GM12865 (cell line): ENCODE data around the gene DNAH6.

Source experiments
- DNase-seq: peaks from one replicate; pipeline ENCODE4 v3.0.0; 2010; ENCODE audit warnings: low read depth
- H3K4me3 ChIP-seq: 2 replicates; pipeline ENCODE4 v1.5.1; 2011; ENCODE audit warnings: mild to moderate bottlenecking, low read depth, low read length, control low read depth
- TF ChIP-seq, protein P1 (sequence below): IDR thresholded peaks from 2 replicates; pipeline ENCODE4 v1.5.1; 2011; ENCODE audit warnings: low read length, control low read depth, low read depth, inconsistent platforms; ENCODE audit not compliant: insufficient read depth; ENCODE audit errors: missing control alignments

Gene DNAH6

DNA sequence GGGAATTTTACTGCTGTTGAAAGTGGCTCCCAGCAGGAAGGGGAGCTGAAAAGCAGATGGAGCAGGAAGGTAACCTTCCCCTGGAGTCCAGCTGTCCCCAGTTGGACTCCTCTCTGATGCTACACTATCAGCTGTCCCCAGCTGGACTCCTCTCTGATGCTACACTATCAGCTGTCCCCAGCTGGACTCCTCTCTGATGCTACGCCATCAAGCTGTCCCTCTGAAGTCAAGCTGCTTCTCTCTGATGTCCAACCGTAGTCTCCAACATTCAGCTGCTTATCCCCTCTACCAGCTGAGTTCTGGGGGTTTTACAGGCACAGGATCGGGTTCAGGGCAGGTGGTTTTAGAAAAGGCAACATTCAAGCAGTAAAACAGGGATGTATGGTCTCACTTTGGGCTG, 37.4 kb upstream of the DNAH6 start:
- TF ChIP-seq, protein P1, sequence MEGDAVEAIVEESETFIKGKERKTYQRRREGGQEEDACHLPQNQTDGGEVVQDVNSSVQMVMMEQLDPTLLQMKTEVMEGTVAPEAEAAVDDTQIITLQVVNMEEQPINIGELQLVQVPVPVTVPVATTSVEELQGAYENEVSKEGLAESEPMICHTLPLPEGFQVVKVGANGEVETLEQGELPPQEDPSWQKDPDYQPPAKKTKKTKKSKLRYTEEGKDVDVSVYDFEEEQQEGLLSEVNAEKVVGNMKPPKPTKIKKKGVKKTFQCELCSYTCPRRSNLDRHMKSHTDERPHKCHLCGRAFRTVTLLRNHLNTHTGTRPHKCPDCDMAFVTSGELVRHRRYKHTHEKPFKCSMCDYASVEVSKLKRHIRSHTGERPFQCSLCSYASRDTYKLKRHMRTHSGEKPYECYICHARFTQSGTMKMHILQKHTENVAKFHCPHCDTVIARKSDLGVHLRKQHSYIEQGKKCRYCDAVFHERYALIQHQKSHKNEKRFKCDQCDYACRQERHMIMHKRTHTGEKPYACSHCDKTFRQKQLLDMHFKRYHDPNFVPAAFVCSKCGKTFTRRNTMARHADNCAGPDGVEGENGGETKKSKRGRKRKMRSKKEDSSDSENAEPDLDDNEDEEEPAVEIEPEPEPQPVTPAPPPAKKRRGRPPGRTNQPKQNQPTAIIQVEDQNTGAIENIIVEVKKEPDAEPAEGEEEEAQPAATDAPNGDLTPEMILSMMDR = no peak
- H3K4me3 ChIP-seq = no peak overlapping the region
- no peak for DNase-seq

DNA sequence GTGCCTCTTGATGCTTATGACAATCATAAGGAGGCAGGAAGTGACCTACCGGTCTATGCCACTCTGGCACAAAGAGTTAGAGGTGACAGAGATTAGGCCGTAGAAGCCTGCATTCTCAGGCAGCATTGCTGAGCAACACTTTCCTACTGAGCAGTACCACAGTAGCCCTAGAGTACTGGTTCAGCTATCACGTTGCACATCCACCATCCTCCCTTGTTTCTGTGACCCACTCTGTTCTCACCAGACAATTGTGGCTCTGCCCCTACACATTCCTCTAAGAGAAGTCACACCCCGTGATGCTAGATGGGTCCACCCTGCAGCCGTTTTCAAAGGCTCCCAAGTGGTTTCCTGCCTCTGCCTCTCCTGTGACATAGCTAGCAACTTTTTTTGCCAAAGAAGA, 34.6 kb upstream of the DNAH6 start:
- TF ChIP-seq, protein P1 = no peak
- no peak for DNase-seq
- H3K4me3 ChIP-seq = no peak overlapping the region

- TF ChIP-seq, protein P1 = no peak
- no peak overlapping the region for H3K4me3 ChIP-seq
- DNase-seq = no peak
These were observed 33.7 kb upstream of the DNAH6 start for GRCh38 chr2:84482603-84483002.

GRCh38 chr2:84483320-84483719, 33.0 kb upstream of the DNAH6 start:
- no peak for DNase-seq
- TF ChIP-seq, protein P1 = no peak
- H3K4me3 ChIP-seq = no peak overlapping the region

GRCh38 chr2:84486441-84487115, 29.7 kb upstream of the DNAH6 start:
- TF ChIP-seq, protein P1 = no peak
- H3K4me3 ChIP-seq = no peak overlapping the region
- no peak for DNase-seq

DNA sequence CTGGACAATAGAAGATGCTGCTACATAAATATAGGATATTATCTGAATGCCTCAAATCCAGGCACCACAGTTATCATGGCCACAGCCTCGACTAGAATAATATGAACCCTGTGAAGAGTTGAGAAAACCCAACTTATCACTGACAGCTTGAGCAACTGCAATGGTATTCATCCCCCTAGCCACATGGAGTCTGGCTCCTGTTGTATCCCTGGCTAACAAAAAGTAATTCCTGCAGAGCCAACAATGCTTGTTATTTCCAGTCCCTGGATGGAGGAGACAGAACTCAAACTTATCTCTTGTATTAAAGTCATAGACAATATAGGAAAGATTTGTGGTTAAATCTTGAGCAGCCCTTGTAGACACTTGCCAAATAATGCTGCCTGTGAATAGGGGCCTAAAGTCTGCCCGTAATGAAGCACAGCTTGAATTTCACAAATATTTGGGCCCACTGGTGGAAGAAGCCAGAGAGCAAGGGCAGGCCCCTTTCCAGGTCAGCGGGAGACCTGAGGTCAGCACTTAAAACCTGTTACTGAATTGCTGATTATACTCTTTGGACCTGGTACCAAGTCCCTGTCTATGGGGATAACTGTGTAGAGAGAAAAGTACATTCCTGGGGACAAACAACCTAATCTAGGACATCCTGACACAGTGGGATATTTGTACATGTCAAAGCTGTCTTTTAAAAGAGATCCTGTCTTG, 28.9 kb upstream of the DNAH6 start:
- no peak for DNase-seq
- TF ChIP-seq, protein P1 = no peak

More for the DNA sequence above, 28.9 kb upstream of the DNAH6 start:
- H3K4me3 ChIP-seq = no peak overlapping the region
